H9 (cell line): ENCODE results near the gene GRIN2B. TPM values are rescaled to one million over a fixed set of nuclear protein-coding genes. Genes with fewer than 3 reads are reported as not detected.

ENCODE experiments used
- DNase-seq: peaks from one replicate; pipeline ENCODE4 v3.0.0-alpha.2; 2017
- H2AFZ ChIP-seq: one replicate; pipeline ENCODE4 v1.6.1; 2013; ENCODE audit warnings: mild to moderate bottlenecking, low read length, control low read depth, moderate library complexity
- H2AK5ac ChIP-seq: 2 replicates; pipeline ENCODE4 v1.6.1; 2013; ENCODE audit warnings: low read length, control low read depth, mixed read lengths; ENCODE audit not compliant: insufficient read length
- H2BK120ac ChIP-seq: one replicate; pipeline ENCODE4 v1.6.1; 2013; ENCODE audit warnings: low read depth, mild to moderate bottlenecking, low read length, control low read depth, inconsistent platforms; ENCODE audit not compliant: poor library complexity, severe bottlenecking
- H2BK12ac ChIP-seq: 2 replicates; pipeline ENCODE4 v1.6.1; 2013; ENCODE audit warnings: low read length, control low read depth, mixed read lengths, low read depth; ENCODE audit not compliant: insufficient read length
- H2BK15ac ChIP-seq: 2 replicates; pipeline ENCODE4 v1.6.1; 2013; ENCODE audit warnings: low read depth, low read length, control low read depth
- H2BK20ac ChIP-seq: one replicate; pipeline ENCODE4 v1.6.1; 2013; ENCODE audit warnings: low read depth, mild to moderate bottlenecking, low read length, control low read depth, inconsistent platforms; ENCODE audit not compliant: poor library complexity, severe bottlenecking
- H2BK5ac ChIP-seq: 2 replicates; pipeline ENCODE4 v1.6.1; 2013; ENCODE audit warnings: low read length, control low read depth, mixed read lengths; ENCODE audit not compliant: insufficient read length
- H3K14ac ChIP-seq: 2 replicates; pipeline ENCODE4 v1.6.1; 2013; ENCODE audit warnings: low read length, control low read depth; ENCODE audit not compliant: insufficient read depth
- H3K18ac ChIP-seq: 2 replicates; pipeline ENCODE4 v1.6.1; 2013; ENCODE audit warnings: low read depth, mild to moderate bottlenecking, mixed read lengths, low read length, control low read depth; ENCODE audit not compliant: insufficient read length
- H3K23ac ChIP-seq: 2 replicates; pipeline ENCODE4 v1.6.1; 2013; ENCODE audit warnings: low read length, control low read depth, mixed read lengths, low read depth; ENCODE audit not compliant: insufficient read length
- H3K23me2 ChIP-seq: 2 replicates; pipeline ENCODE4 v1.6.1; 2013; ENCODE audit warnings: low read depth, mild to moderate bottlenecking, mixed read lengths, low read length, control low read depth; ENCODE audit not compliant: insufficient read length, poor library complexity, severe bottlenecking
- H3K27ac ChIP-seq: 2 replicates; pipeline ENCODE4 v1.5.1; 2013; ENCODE audit warnings: low read length, control low read depth, mixed read lengths, low read depth; ENCODE audit not compliant: insufficient read length
- H3K27me3 ChIP-seq: 2 replicates; pipeline ENCODE4 v1.6.1; 2013; ENCODE audit warnings: low read length, control low read depth, inconsistent platforms; ENCODE audit not compliant: insufficient read depth
- H3K4ac ChIP-seq: 2 replicates; pipeline ENCODE4 v1.6.1; 2013; ENCODE audit warnings: low read depth, mild to moderate bottlenecking, control low read depth, inconsistent platforms, low read length, moderate library complexity
- H3K4me1 ChIP-seq: 2 replicates; pipeline ENCODE4 v1.6.1; 2013; ENCODE audit warnings: low read length, control low read depth, inconsistent platforms; ENCODE audit not compliant: insufficient read depth
- H3K4me2 ChIP-seq: 2 replicates; pipeline ENCODE4 v1.6.1; 2013; ENCODE audit warnings: low read length, control low read depth, mixed read lengths; ENCODE audit not compliant: insufficient read length, insufficient read depth
- H3K56ac ChIP-seq: 2 replicates; pipeline ENCODE4 v1.6.1; 2013; ENCODE audit warnings: low read depth, mild to moderate bottlenecking, mixed read lengths, low read length, control low read depth; ENCODE audit not compliant: insufficient read length
- H3K79me1 ChIP-seq: 2 replicates; pipeline ENCODE4 v1.6.1; 2013; ENCODE audit warnings: low read depth, mild to moderate bottlenecking, moderate library complexity, low read length, control low read depth, inconsistent platforms; ENCODE audit not compliant: insufficient read depth, poor library complexity, severe bottlenecking
- H3K79me2 ChIP-seq: 2 replicates; pipeline ENCODE4 v1.6.1; 2013; ENCODE audit warnings: low read length, control low read depth, inconsistent platforms; ENCODE audit not compliant: insufficient read depth
- H3K9ac ChIP-seq: 2 replicates; pipeline ENCODE4 v1.6.1; 2013; ENCODE audit warnings: low read length, control low read depth, mixed read lengths; ENCODE audit not compliant: insufficient read length; ENCODE audit errors: extremely low read depth
- H3K9me3 ChIP-seq: one replicate; pipeline ENCODE4 v1.6.1; 2013; ENCODE audit warnings: low read depth, low read length, inconsistent platforms; ENCODE audit not compliant: control insufficient read depth
- H3T11ph ChIP-seq: one replicate; pipeline ENCODE4 v1.6.1; 2013; ENCODE audit warnings: mild to moderate bottlenecking, low read length, control low read depth, inconsistent platforms
- H4K20me1 ChIP-seq: one replicate; pipeline ENCODE4 v1.6.1; 2013; ENCODE audit not compliant: control insufficient read depth, insufficient read length, insufficient read depth
- H4K5ac ChIP-seq: 2 replicates; pipeline ENCODE4 v1.6.1; 2013; ENCODE audit warnings: low read depth, mild to moderate bottlenecking, mixed read lengths, low read length, control low read depth; ENCODE audit not compliant: insufficient read length
- H4K8ac ChIP-seq: replicated peaks from 2 replicates; pipeline ENCODE4 v1.6.1; 2013; ENCODE audit warnings: low read length, control low read depth, mixed read lengths, low read depth; ENCODE audit not compliant: insufficient read length
- H4K91ac ChIP-seq: 2 replicates; pipeline ENCODE4 v1.6.1; 2013; ENCODE audit warnings: low read depth, mild to moderate bottlenecking, moderate library complexity, mixed read lengths, low read length, control low read depth; ENCODE audit not compliant: insufficient read length
- H3K27ac Mint-ChIP-seq, 3 experiments: 2 replicates in 2 of 3; 3 replicates in 1 of 3; pipeline ENCODE4 v1.8.0; 2020 to 2021; ENCODE audit warnings: mixed read lengths in 3 of 3, mild to moderate bottlenecking in 1 of 3, moderate library complexity in 1 of 3
- H3K27me3 Mint-ChIP-seq: 2 replicates; pipeline ENCODE4 v1.8.0; 2021; ENCODE audit warnings: low read depth, mild to moderate bottlenecking, moderate library complexity, mixed read lengths
- H3K36me3 Mint-ChIP-seq, 3 experiments: 2 replicates in 2 of 3; 3 replicates in 1 of 3; pipeline ENCODE4 v1.8.0; 2020 to 2021; ENCODE audit warnings: low read depth in 3 of 3, mixed read lengths in 3 of 3; ENCODE audit not compliant: insufficient read depth in 1 of 3
- H3K4me1 Mint-ChIP-seq, 2 experiments: 2 replicates each; pipeline ENCODE4 v1.8.0; 2020; ENCODE audit warnings: mixed read lengths in 2 of 2
- H3K4me3 Mint-ChIP-seq, 2 experiments: 2 replicates in 1 of 2; 3 replicates in 1 of 2; pipeline ENCODE4 v1.8.0; 2020 to 2021; ENCODE audit warnings: mild to moderate bottlenecking in 2 of 2, mixed read lengths in 2 of 2, moderate library complexity in 1 of 2
- H3K9me3 Mint-ChIP-seq, 2 experiments: 2 replicates in 1 of 2; 3 replicates in 1 of 2; pipeline ENCODE4 v1.8.0; 2020; ENCODE audit warnings: mild to moderate bottlenecking in 2 of 2, mixed read lengths in 2 of 2, moderate library complexity in 1 of 2
- WGBS: extraction: QIAGEN DNeasy Blood & Tissue Kit; methylation state at CpG from one replicate; pipeline ENCODE4 v1.1.7; 2013; ENCODE audit warnings: missing lambda C conversion rate, low lambda C conversion rate, mixed read lengths; ENCODE audit not compliant: insufficient read length; ENCODE audit errors: extremely low coverage; 5-methylcytosine and 5-hydroxymethylcytosine counted together
- total RNA-seq: library from RNA; stranded (reverse); gene quantifications from 2 replicates; pipeline ENCODE4 v1.2.1, GENCODE V29; 2021
- TF ChIP-seq, protein P1 (sequence below): fragments of 200-600 bp; sonication (generic); conservative IDR thresholded peaks from 3 replicates; pipeline ENCODE4 v1.8.0; 2021; ENCODE audit warnings: antibody characterized with exemption, mild to moderate bottlenecking

The GRIN2B gene
- total RNA-seq, 1 experiment from 2014 or later = 0.13 TPM

DNA sequence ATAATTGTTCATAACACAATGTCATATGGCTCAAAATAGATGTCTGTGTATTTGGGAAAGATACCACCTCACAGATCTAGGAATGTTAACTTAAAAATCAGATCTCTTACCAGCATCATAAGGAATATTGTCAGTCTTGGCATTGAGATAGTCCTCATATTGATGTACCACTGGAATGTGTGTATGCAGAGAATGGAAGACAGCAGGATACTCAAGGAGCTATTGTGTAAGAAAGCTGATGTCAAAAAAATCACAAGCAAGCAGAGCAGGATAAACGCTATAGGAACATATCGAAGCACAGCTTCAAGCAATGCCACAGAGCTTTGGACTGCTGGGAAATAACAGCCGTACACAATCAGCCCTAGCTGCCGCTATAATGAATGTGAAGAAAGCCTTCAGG lies 45.1 kb upstream of the GRIN2B start:
- DNase-seq = no peak
- Mint-ChIP-seq H3K9me3 (no peaks in the 10 kb centered on the region), H3K27ac (no peak overlapping the region), H3K27me3 (no peaks in the 10 kb centered on the region), H3K4me1 (no peaks in the 10 kb centered on the region), H3K4me3 (no peak overlapping the region), H3K36me3 (no peaks in the 10 kb centered on the region)
- Histone ChIP-seq H3K9me3 (no peaks in the 10 kb centered on the region), H2BK15ac (no peak overlapping the region), H4K20me1 (no peaks in the 10 kb centered on the region), H2BK12ac (no peak overlapping the region), H3K56ac (no peak overlapping the region), H2AK5ac (no peak overlapping the region), H3K79me1 (no peaks in the 10 kb centered on the region), H2BK5ac (no peak overlapping the region), H3K79me2 (no peaks in the 10 kb centered on the region), H2BK120ac (no peak overlapping the region), H4K8ac (no peak overlapping the region), H3K23me2 (no peaks in the 10 kb centered on the region), H3K4me2 (no peak overlapping the region), H4K91ac (no peak overlapping the region), H3K14ac (no peak overlapping the region), H3K27me3 (no peaks in the 10 kb centered on the region), H2AFZ (no peak overlapping the region), H3K4me1 (no peaks in the 10 kb centered on the region), H3K18ac (no peak overlapping the region), H3K9ac (no peak overlapping the region), H3T11ph (no peak overlapping the region), H4K5ac (no peak overlapping the region), H3K23ac (no peak overlapping the region), H2BK20ac (no peak overlapping the region), H3K4ac (no peak overlapping the region), H3K27ac (no peak overlapping the region)
- TF ChIP-seq, protein P1, sequence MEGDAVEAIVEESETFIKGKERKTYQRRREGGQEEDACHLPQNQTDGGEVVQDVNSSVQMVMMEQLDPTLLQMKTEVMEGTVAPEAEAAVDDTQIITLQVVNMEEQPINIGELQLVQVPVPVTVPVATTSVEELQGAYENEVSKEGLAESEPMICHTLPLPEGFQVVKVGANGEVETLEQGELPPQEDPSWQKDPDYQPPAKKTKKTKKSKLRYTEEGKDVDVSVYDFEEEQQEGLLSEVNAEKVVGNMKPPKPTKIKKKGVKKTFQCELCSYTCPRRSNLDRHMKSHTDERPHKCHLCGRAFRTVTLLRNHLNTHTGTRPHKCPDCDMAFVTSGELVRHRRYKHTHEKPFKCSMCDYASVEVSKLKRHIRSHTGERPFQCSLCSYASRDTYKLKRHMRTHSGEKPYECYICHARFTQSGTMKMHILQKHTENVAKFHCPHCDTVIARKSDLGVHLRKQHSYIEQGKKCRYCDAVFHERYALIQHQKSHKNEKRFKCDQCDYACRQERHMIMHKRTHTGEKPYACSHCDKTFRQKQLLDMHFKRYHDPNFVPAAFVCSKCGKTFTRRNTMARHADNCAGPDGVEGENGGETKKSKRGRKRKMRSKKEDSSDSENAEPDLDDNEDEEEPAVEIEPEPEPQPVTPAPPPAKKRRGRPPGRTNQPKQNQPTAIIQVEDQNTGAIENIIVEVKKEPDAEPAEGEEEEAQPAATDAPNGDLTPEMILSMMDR = no peak
- WGBS = no CpG with 5 or more reads among the region's 4 CpGs
